Panc1 (cell line): ENCODE measurements around the gene RNF213. TPM values are rescaled to one million over a fixed set of nuclear protein-coding genes. Genes with fewer than 3 reads are reported as not detected.

Experiments
- ATAC-seq: fragments of 200-7000 bp; cut with Tn5 transposase; 2 replicates; pipeline ENCODE4 v1.9.1; 2020; ENCODE audit warnings: mild to moderate bottlenecking, moderate library complexity
- BruUV-seq: library from RNA; stranded (reverse); fragments of 400-500 nt; replicated peaks from 2 replicates; lab custom pipeline; 2021; lab: Mats Ljungman, UMichigan
- CTCF ChIA-PET: fragments of 300-600 bp; sonication (Branson Sonifier 250); formaldehyde crosslinking; loops from one replicate; lab custom pipeline; 2022; ENCODE audit warnings: antibody characterized with exemption; lab: Charles Lee
- POLR2A ChIA-PET: fragments of 300-600 bp; sonication (Branson Sonifier 250); formaldehyde crosslinking; loops from one replicate; lab custom pipeline; 2022; ENCODE audit warnings: antibody characterized with exemption; lab: Charles Lee
- DNase-seq: peaks from one replicate; pipeline ENCODE4 v3.0.0-alpha.2; 2010; ENCODE audit warnings: low read depth, low spot score
- H3K27ac ChIP-seq: 2 replicates; pipeline ENCODE4 v1.5.1; 2011; ENCODE audit warnings: mild to moderate bottlenecking, low read length, inconsistent platforms
- H3K27me3 ChIP-seq: fragments of 200-500 bp; sonication (Bioruptor generic); 2 replicates; pipeline ENCODE4 v1.6.0; 2014; ENCODE audit warnings: low read length, inconsistent platforms; ENCODE audit not compliant: control insufficient read depth, insufficient read depth
- H3K36me3 ChIP-seq: fragments of 200-500 bp; sonication (Bioruptor generic); 2 replicates; pipeline ENCODE4 v1.5.1; 2014; ENCODE audit warnings: inconsistent platforms, mild to moderate bottlenecking, low read length, moderate library complexity; ENCODE audit not compliant: control insufficient read depth, insufficient read depth
- H3K4me1 ChIP-seq: 2 replicates; pipeline ENCODE4 v1.5.1; 2011; ENCODE audit warnings: inconsistent platforms, mild to moderate bottlenecking, low read length, moderate library complexity; ENCODE audit not compliant: control insufficient read depth, insufficient read depth
- H3K4me3 ChIP-seq, 2 experiments: 2 replicates each; pipeline ENCODE4 v1.5.1; 2011 to 2012; ENCODE audit warnings: low read depth in 2 of 2, low read length in 2 of 2, mild to moderate bottlenecking in 2 of 2, inconsistent platforms in 1 of 2, moderate library complexity in 1 of 2
- H3K9me3 ChIP-seq: fragments of 200-500 bp; sonication (Bioruptor generic); 2 replicates; pipeline ENCODE4 v1.5.1; 2014; ENCODE audit warnings: low read depth, mild to moderate bottlenecking, inconsistent platforms, low read length, moderate library complexity; ENCODE audit not compliant: control insufficient read depth, insufficient read depth
- POLR2AphosphoS5 ChIP-seq: IDR thresholded peaks from 2 replicates; pipeline ENCODE4 v1.6.1; 2012; ENCODE audit warnings: mild to moderate bottlenecking, low read depth, low read length, moderate library complexity
- SIN3A ChIP-seq: IDR thresholded peaks from 2 replicates; pipeline ENCODE4 v1.6.1; 2012; ENCODE audit warnings: low read depth, mild to moderate bottlenecking, low read length, moderate library complexity, borderline replicate concordance; ENCODE audit not compliant: insufficient read depth
- TCF7L2 ChIP-seq: IDR thresholded peaks from 2 replicates; pipeline ENCODE4 v1.6.1; 2011; ENCODE audit warnings: mild to moderate bottlenecking, low read depth, low read length, inconsistent platforms
- in situ Hi-C: cut with HindIII; loops from 2 replicates; pipeline ENCODE4 v1.10.0; 2016; ENCODE audit warnings: low sequenced_read_pairs, low pct_unique_long_range_greater_than_20kb
- intact Hi-C: fragments of 100-400 bp; cut with micrococcal nuclease; formaldehyde crosslinking; loops from one replicate; pipeline ENCODE4 v1.10.0; 2022; ENCODE audit not compliant: unreplicated experiment
- total RNA-seq: library from RNA; stranded (reverse); gene quantifications from one replicate; pipeline ENCODE4 v1.2.1, GENCODE V29; 2021; ENCODE audit not compliant: unreplicated experiment
- TF ChIP-seq, protein P1 (sequence below), 2 experiments: IDR thresholded peaks; 2 replicates each; pipeline ENCODE4 v1.6.1; 2011 to 2012; ENCODE audit warnings: low read depth in 2 of 2, control low read depth in 1 of 2, low read length in 1 of 2, mild to moderate bottlenecking in 1 of 2, moderate library complexity in 1 of 2; ENCODE audit not compliant: insufficient read depth in 1 of 2
- TF ChIP-seq, protein P2 (sequence below): fragments of 450-650 bp; IDR thresholded peaks from 2 replicates; pipeline ENCODE4 v1.5.1; 2017; ENCODE audit warnings: mild to moderate bottlenecking

RNF213 gene
- total RNA-seq, 1 experiment from 2014 or later = 230 TPM

DNA sequence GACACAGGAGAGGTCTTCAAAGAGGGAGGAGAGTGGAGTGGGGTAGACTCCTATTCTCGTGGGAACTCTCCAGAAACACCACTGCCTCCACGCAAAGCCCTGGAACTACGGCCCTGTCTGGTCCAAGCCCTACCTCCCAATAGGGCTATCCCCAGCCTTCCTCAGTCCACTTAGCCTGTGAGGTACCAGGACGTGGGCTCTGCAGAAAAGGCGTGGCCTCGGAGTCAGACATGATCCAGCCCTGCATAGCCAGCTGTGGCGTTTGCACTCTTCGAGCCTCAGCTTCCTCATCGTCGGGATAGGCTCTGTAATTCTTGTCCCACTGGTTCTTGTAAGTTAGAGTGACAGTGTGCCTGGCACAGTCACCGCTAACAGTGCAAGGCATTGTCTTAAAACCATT, 168.1 kb downstream of the RNF213 start:
- ATAC-seq (no peak), DNase-seq (no peak)
- Histone ChIP-seq H3K4me1 (no peaks in the 10 kb centered on the region), H3K4me3 (no peak overlapping the region), H3K27ac (no peak overlapping the region), H3K27me3 (no peaks in the 10 kb centered on the region), H3K9me3 (no peaks in the 10 kb centered on the region), H3K36me3 (no peaks in the 10 kb centered on the region)
- BruUV-seq = no TSS peak
- TF ChIP-seq, protein P1, sequence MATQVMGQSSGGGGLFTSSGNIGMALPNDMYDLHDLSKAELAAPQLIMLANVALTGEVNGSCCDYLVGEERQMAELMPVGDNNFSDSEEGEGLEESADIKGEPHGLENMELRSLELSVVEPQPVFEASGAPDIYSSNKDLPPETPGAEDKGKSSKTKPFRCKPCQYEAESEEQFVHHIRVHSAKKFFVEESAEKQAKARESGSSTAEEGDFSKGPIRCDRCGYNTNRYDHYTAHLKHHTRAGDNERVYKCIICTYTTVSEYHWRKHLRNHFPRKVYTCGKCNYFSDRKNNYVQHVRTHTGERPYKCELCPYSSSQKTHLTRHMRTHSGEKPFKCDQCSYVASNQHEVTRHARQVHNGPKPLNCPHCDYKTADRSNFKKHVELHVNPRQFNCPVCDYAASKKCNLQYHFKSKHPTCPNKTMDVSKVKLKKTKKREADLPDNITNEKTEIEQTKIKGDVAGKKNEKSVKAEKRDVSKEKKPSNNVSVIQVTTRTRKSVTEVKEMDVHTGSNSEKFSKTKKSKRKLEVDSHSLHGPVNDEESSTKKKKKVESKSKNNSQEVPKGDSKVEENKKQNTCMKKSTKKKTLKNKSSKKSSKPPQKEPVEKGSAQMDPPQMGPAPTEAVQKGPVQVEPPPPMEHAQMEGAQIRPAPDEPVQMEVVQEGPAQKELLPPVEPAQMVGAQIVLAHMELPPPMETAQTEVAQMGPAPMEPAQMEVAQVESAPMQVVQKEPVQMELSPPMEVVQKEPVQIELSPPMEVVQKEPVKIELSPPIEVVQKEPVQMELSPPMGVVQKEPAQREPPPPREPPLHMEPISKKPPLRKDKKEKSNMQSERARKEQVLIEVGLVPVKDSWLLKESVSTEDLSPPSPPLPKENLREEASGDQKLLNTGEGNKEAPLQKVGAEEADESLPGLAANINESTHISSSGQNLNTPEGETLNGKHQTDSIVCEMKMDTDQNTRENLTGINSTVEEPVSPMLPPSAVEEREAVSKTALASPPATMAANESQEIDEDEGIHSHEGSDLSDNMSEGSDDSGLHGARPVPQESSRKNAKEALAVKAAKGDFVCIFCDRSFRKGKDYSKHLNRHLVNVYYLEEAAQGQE (IDR thresholded peaks at IDR 0.05; ENCODE audit: insufficient read depth in 1 of 2, low read depth in 2 of 2, low read length in 1 of 2) = no peak
- TF ChIP-seq POLR2AphosphoS5 (no peak), SIN3A (no peak), TCF7L2 (no peak)
- TF ChIP-seq, protein P2, sequence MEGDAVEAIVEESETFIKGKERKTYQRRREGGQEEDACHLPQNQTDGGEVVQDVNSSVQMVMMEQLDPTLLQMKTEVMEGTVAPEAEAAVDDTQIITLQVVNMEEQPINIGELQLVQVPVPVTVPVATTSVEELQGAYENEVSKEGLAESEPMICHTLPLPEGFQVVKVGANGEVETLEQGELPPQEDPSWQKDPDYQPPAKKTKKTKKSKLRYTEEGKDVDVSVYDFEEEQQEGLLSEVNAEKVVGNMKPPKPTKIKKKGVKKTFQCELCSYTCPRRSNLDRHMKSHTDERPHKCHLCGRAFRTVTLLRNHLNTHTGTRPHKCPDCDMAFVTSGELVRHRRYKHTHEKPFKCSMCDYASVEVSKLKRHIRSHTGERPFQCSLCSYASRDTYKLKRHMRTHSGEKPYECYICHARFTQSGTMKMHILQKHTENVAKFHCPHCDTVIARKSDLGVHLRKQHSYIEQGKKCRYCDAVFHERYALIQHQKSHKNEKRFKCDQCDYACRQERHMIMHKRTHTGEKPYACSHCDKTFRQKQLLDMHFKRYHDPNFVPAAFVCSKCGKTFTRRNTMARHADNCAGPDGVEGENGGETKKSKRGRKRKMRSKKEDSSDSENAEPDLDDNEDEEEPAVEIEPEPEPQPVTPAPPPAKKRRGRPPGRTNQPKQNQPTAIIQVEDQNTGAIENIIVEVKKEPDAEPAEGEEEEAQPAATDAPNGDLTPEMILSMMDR = no peak
- POLR2A ChIA-PET = interaction anchor here (0.6 kb wide), 1 partner anchor 547 kb away, joined by 3 read pairs; no protein-coding TSS in a partner anchor
- intact Hi-C loops (loop anchor here (5.0 kb wide), 1 partner anchor 554 kb away; no protein-coding TSS in a partner anchor), in situ Hi-C loops (no loop called here)
- CTCF ChIA-PET = no interaction called here

DNA sequence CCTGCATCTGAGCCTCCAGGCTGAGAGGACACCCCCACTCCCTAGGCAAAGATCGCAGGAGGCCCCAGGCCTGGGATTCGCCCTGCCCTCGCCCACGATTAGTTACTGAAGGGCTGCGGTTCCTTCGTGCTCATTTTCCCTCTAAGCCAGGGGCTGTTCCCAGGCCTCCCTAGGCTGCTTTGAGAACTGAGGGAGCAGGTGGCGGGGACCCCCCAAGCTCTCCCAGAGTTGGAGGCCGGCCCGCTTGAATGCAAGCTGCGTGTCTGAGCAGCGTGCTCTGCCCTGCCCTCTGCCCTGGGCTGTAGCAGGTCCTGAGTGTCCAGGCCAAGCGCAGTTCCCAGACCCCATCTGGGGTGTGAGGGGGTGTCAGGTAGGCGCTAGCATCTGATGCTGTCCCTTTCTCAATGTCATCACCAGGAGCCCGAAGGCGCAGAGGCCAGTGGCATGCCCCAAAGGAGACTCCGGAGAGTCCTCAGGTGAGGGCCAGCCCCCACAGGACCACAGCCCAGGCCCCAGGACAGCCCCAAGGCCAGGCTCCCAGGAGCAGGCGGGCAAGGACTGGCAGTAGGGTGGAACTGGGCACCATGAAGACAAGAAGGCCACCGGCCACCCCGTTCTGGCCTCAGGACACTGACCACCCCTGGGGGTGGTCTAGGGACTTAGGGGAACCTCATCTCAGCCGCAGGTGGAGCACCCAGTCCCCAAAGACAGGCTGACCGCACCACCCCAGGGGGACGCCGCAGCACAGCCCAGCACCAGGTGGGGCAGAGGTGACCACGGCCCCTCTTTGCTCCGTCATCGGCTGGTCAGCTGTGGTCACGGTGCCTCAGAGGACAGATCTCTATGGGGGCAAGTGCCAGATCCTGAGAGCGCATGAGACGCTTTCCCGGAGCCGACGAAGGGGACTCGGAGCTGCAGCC, 169.0 kb downstream of the RNF213 start:
- Histone ChIP-seq H3K4me1 (no peaks in the 10 kb centered on the region), H3K27ac (no peak overlapping the region), H3K4me3 (no peak overlapping the region), H3K9me3 (no peaks in the 10 kb centered on the region), H3K27me3 (no peaks in the 10 kb centered on the region), H3K36me3 (no peaks in the 10 kb centered on the region)
- ChIA-PET CTCF (no interaction called here), POLR2A (no interaction called here)
- intact Hi-C loops (loop anchor here (5.0 kb wide), 1 partner anchor 553 kb away; no protein-coding TSS in a partner anchor), in situ Hi-C loops (no loop called here)
- TF ChIP-seq TCF7L2 (no peak), POLR2AphosphoS5 (no peak), SIN3A (no peak)
- TF ChIP-seq, protein P2 = no peak
- TF ChIP-seq, protein P1 (IDR thresholded peaks at IDR 0.05; ENCODE audit: insufficient read depth in 1 of 2, low read depth in 2 of 2, low read length in 1 of 2) = no peak
- ATAC-seq (no peak), DNase-seq (no peak)
- BruUV-seq = no TSS peak
